Stimulated activated CD8-positive, alpha-beta memory T cell treated with anti-CD3 and anti-CD28 coated beads, Interleukin-12 subunit alpha, Interleukin-12 subunit beta, amount 100 ng/mL, for 1 hour (primary cell): ENCODE results near the gene PLVAP.
A peak's percentile ranks its signal among the peaks of the same experiment; 100 is the strongest.
"Not testable (repeated sequence)": the region's sequence is repeated elsewhere in the genome, so short reads cannot be mapped to it uniquely, and the experiment has no call there.

Experiments
- DNase-seq: peaks from one replicate; pipeline ENCODE4 v3.0.0-alpha.2; 2020; ENCODE audit warnings: low read depth

PLVAP gene

GRCh38 chr19:17401628-17402027 lies 24.5 kb upstream of the PLVAP start:
- DNase-seq: no peak

GRCh38 chr19:17398902-17399527 lies 21.9 kb upstream of the PLVAP start:
- DNase-seq: no peak

GRCh38 chr19:17394891-17395415 lies 17.8 kb upstream of the PLVAP start:
- no peak for DNase-seq

DNA sequence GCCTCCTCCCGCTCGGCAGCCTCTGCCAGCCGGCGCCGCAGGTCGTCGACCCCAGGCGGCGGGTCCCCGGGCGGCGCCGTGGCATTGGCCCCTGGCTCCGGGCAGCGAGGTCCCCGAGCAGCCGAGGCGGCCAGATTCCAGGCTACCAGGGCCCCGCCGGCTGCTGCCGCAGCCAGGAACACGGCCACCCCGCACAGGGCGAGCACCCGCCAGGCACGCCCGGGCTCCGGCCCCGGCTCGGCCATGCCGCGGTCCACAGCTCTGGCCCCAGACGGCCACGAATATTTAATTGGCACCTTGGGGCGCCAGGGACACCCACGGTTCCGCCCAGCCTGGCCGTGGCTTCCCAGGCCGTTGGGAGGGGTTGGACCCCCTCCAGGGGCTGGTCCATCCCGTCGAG lies 16.8 kb upstream of the PLVAP start, which contains the start of gene CCDC194:
TSS of gene CCDC194 (minus strand) at position 283 of the 400 bp plus-strand sequence. CDS start at position 245, 38 bp downstream.
- no peak for DNase-seq

GRCh38 chr19:17393002-17393401 lies 15.9 kb upstream of the PLVAP start:
- no peak for DNase-seq

DNA sequence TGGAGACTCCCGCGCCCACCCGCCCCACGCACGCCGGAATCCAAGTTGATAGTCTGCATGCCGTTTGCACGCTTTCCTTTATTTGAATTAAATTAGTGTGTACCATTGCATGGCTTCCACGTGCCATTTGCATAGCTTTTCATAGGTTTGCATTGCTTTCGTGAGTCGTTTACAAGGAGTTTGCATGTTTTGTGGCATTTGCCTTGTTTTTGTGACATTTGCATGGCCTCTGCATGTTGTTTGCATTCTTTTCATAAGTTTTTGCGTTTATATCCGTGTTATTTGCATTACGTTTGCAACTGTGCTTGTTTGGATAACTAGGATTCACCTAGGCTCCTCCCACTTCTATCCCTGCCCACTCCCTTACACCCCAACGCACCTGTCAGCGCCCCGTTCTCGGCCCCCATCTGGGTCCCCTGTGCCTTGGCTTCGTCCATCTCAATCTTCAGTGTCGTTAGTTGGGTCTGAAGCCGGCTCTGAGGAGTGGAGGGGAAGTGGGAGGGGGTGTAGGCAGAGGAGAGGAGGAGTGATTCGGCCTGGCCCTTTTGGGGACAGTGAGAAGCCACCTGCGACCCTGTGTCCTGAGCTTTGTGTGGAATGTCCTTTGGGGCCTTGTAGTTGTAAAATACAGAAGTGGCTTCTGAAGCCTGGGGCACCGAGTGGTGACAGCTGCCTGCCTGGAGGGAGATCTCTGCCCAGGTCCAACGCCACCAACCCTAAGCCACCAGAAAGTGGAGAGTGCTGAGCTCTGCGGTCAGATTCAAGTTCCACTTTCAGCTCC lies 14.4 kb upstream of the PLVAP start:
- no peak for DNase-seq

- peak; percentile 74 for DNase-seq
Measured at GRCh38 chr19:17390665-17391370, 13.7 kb upstream of the PLVAP start.

GRCh38 chr19:17389957-17390664 lies 13.0 kb upstream of the PLVAP start:
- DNase-seq: no peak

DNA sequence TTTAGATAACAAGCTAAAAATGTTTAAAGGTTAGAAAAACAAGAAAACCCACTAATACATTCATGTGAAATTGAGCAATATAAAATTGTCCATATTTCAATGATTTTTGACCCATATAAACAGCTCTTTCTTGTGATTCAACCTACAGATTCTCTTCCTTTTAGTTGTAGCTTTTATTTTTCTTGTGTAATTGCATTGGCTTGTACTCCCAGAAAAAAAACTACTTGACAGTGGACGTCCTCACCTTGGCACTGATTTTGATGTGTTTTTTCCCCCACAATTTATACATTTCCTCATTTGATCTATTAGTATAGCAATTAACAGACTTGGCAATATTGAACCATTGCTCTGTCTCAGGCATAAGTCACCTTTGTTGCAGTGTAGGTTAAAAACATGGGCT lies 12.1 kb upstream of the PLVAP start:
- DNase-seq: no peak

DNA sequence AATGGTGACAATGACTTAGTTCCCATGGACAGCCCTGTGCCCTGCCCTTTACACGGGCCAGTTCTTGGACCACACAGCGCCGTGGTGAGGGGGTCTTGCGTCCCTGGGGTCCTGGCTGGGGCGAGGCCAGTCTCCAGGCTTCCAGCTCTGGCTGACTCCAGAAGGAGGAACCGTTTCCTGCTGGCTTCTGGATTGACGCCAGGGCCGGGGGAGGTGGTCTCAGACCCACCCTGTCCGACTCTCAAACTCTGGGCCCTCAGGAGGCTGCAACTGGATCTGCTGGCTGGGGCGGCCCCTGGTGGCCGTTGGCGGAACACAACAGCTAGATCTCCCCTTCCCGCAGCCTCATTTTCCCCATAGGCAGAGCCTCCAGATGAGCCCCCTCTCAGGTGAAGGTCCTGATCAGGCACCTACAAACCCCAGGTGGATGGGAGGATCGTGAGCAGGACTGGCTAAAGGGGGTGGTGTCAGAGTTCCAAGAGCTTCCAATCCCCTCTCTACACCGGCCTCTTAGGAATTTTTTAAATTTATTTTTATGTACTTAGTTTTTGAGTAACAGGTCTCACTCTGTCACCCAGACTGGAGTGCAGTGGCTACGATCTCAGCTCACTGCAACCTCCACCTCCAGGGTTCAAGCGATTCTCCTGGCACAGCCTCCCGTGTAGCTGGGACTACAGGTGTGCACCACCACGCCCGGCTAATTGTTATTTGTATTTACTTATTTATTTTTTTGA lies 8.9 kb upstream of the PLVAP start:
- peak; percentile 44 for DNase-seq

GRCh38 chr19:17380426-17381138 lies 3.4 kb upstream of the PLVAP start:
- DNase-seq: no peak

- no peak for DNase-seq
Measured at GRCh38 chr19:17379221-17379631, 2.1 kb upstream of the PLVAP start.

GRCh38 chr19:17378271-17378670 lies 1.1 kb upstream of the PLVAP start:
- DNase-seq: no peak

- DNase-seq: no peak
Measured at GRCh38 chr19:17370026-17370587, 7.0 kb downstream of the PLVAP start.

- DNase-seq: no peak
Measured at GRCh38 chr19:17365361-17365760, 11.8 kb downstream of the PLVAP start.

GRCh38 chr19:17363852-17364605 lies 13.1 kb downstream of the PLVAP start:
- DNase-seq: not testable (repeated sequence)

DNA sequence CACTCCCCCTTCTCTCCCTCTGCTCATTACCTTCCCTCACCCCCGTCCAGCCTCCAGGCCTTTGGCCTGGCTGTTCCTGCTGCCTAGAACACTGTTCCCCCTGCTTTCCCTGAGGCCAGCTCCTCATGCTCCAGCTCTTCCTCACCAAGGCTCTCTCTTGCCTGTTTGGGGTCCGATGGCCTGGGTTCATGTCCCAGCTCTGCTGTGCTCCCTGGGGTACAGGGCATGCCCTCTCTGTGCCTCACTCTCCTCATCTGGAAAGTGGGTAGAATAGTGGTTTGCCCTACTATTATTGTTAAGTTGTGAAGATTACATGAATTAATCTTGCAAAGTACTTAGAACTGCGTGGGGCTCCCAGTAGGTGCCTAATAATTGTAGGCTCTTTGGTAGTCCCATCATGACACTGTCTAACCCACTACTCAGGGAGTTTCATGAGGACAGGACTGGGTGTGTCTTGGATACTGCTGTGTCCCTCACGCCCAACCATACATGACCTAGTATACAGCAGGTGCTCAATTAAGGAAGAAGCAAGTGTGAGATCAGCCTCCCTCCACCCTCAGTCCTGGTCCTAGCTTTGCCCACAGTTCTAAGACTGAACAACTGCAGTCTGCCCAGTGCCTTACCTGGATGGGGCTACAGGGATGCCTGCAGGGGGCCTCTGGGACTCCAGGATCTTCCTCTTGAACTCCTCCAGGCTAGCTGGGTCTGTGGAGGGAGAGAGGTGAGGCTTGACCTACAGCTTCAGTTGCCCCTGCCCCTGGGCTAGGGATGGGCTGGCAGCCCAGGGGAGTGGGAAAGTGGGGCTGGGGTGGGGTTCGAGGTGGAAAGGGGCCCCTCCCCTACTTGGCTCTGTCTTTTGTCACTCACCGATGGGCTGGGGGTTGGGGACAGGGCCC lies 17.0 kb downstream of the PLVAP start:
- no peak for DNase-seq

- DNase-seq: no peak
Measured at GRCh38 chr19:17358395-17358794, 18.7 kb downstream of the PLVAP start.

GRCh38 chr19:17357724-17358123 lies 19.4 kb downstream of the PLVAP start:
- DNase-seq: no peak
